ENCODE results near the gene CERS3. TPM values are rescaled to one million over a fixed set of nuclear protein-coding genes. Genes with fewer than 3 reads are reported as not detected.
"Not testable (repeated sequence)": the region's sequence is repeated elsewhere in the genome, so short reads cannot be mapped to it uniquely, and the experiment has no call there.

Gene CERS3
- polyA plus RNA-seq, 1 experiment = not detected

GRCh38 chr15:100448481-100448880 lies 80.3 kb downstream of the CERS3 start:
- TF ChIP-seq CTCF (IDR thresholded peaks at IDR 0.05; ENCODE audit: insufficient read depth, low read depth, low read length) = no peak
- ChIA-PET CTCF (no interaction called here), POLR2A (no interaction called here)
- no peak for DNase-seq (ENCODE audit: low read depth)
- Histone ChIP-seq H3K27me3 (ENCODE audit: control insufficient read depth, insufficient read depth, low read length) (no peaks in the 10 kb centered on the region), H3K4me3 (ENCODE audit: low read depth, low read length) (no peak overlapping the region), H3K36me3 (ENCODE audit: control insufficient read depth, insufficient read depth, low read length) (no peaks in the 10 kb centered on the region)

GRCh38 chr15:100441063-100441462 lies 87.7 kb downstream of the CERS3 start:
- H3K4me3 ChIP-seq (ENCODE audit: low read depth, low read length); CTCF ChIA-PET; POLR2A ChIA-PET; H3K27me3 ChIP-seq (ENCODE audit: control insufficient read depth, insufficient read depth, low read length); DNase-seq (ENCODE audit: low read depth); H3K36me3 ChIP-seq (ENCODE audit: control insufficient read depth, insufficient read depth, low read length): not testable (repeated sequence)

GRCh38 chr15:100439514-100439913 lies 89.2 kb downstream of the CERS3 start:
- H3K36me3 ChIP-seq (ENCODE audit: control insufficient read depth, insufficient read depth, low read length) = no peaks in the 10 kb centered on the region
- ChIA-PET CTCF (no interaction called here), POLR2A (no interaction called here)
- no peaks in the 10 kb centered on the region for H3K27me3 ChIP-seq (ENCODE audit: control insufficient read depth, insufficient read depth, low read length)
- no peak for DNase-seq (ENCODE audit: low read depth)
- no peak for TF ChIP-seq CTCF (IDR thresholded peaks at IDR 0.05; ENCODE audit: insufficient read depth, low read depth, low read length)
- H3K4me3 ChIP-seq (ENCODE audit: low read depth, low read length) = no peak overlapping the region

- ChIA-PET POLR2A (no interaction called here), CTCF (no interaction called here)
- Histone ChIP-seq H3K27me3 (ENCODE audit: control insufficient read depth, insufficient read depth, low read length) (no peaks in the 10 kb centered on the region), H3K36me3 (ENCODE audit: control insufficient read depth, insufficient read depth, low read length) (no peaks in the 10 kb centered on the region), H3K4me3 (ENCODE audit: low read depth, low read length) (no peak overlapping the region)
- TF ChIP-seq CTCF (IDR thresholded peaks at IDR 0.05; ENCODE audit: insufficient read depth, low read depth, low read length) = no peak
- DNase-seq (ENCODE audit: low read depth) = no peak
These were observed 90.2 kb downstream of the CERS3 start for GRCh38 chr15:100438570-100438969.

GRCh38 chr15:100437261-100437660 lies 91.5 kb downstream of the CERS3 start:
- Histone ChIP-seq H3K4me3 (ENCODE audit: low read depth, low read length) (no peak overlapping the region), H3K27me3 (ENCODE audit: control insufficient read depth, insufficient read depth, low read length) (no peaks in the 10 kb centered on the region), H3K36me3 (ENCODE audit: control insufficient read depth, insufficient read depth, low read length) (no peaks in the 10 kb centered on the region)
- ChIA-PET CTCF (no interaction called here), POLR2A (no interaction called here)
- TF ChIP-seq CTCF (IDR thresholded peaks at IDR 0.05; ENCODE audit: insufficient read depth, low read depth, low read length) = no peak
- DNase-seq (ENCODE audit: low read depth) = no peak

GRCh38 chr15:100434561-100434960 lies 94.2 kb downstream of the CERS3 start:
- CTCF ChIA-PET = no interaction called here
- no peak for TF ChIP-seq CTCF (IDR thresholded peaks at IDR 0.05; ENCODE audit: insufficient read depth, low read depth, low read length)
- POLR2A ChIA-PET = no interaction called here

More at GRCh38 chr15:100434561-100434960, 94.2 kb downstream of the CERS3 start:
- no peak for DNase-seq (ENCODE audit: low read depth)
- Histone ChIP-seq H3K4me3 (ENCODE audit: low read depth, low read length) (no peak overlapping the region), H3K27me3 (ENCODE audit: control insufficient read depth, insufficient read depth, low read length) (no peaks in the 10 kb centered on the region), H3K36me3 (ENCODE audit: control insufficient read depth, insufficient read depth, low read length) (no peaks in the 10 kb centered on the region)

Measured in BJ (cell line).